Measurements from ENCODE around the gene DEPP1.
A peak's percentile ranks its signal among the peaks of the same experiment; 100 is the strongest.

Gene DEPP1

GRCh38 chr10:44960482-44961229, 18.0 kb downstream of the DEPP1 start:
- TF ChIP-seq ZNF2 (tag by site-specific recombination; IDR thresholded peaks at IDR 0.05) = no peak
- no peak for TF ChIP-seq REPIN1 (tag by site-specific recombination; IDR thresholded peaks at IDR 0.05; ENCODE audit: low read depth)
- no peak for TF ChIP-seq ZNF146 (tag by site-specific recombination; IDR thresholded peaks at IDR 0.05)
- TF ChIP-seq ZNF654 (tag by site-specific recombination; IDR thresholded peaks at IDR 0.05; ENCODE audit: low read depth) = no peak
- Histone ChIP-seq H3K4me1 (ENCODE audit: control insufficient read depth, insufficient read depth, low read length) (peaks cover 10% of the 10 kb centered on the region; the same call in 1 of the 2 replicates), H3K27ac (ENCODE audit: extremely low read depth, low read depth, low read length) (no peak overlapping the region), H3K9me3 (ENCODE audit: control insufficient read depth, insufficient read depth, low read depth, low read length) (no peaks in the 10 kb centered on the region), H3K36me3 (ENCODE audit: control insufficient read depth in 2 of 2, insufficient read depth in 1 of 2, low read length in 2 of 2) (no peaks in the 10 kb centered on the region), H3K4me3 (ENCODE audit: low read depth, low read length) (no peak overlapping the region)
- POLR2A ChIA-PET = no interaction called here
- CTCF ChIA-PET = interaction anchor here (0.6 kb wide), 1 partner anchor 350 kb away, joined by 5 read pairs; no protein-coding TSS in a partner anchor

GRCh38 chr10:44960088-44960460, 18.5 kb downstream of the DEPP1 start:
- ChIA-PET POLR2A (interaction anchor here (1.0 kb wide), 1 partner anchor 19 kb away, joined by 4 read pairs; the partner anchor contains the start of gene DEPP1), CTCF (no interaction called here)
- TF ChIP-seq KLF9 (tag by site-specific recombination; IDR thresholded peaks at IDR 0.05; ENCODE audit: low read depth) = no peak
- peak; percentile 38; the same call in 1 of the 2 replicates for TF ChIP-seq PRDM1 (tag by site-specific recombination; IDR thresholded peaks at IDR 0.05)
- peaks cover 10% of the 10 kb centered on the region; the same call in 1 of the 2 replicates for H3K4me1 ChIP-seq (ENCODE audit: control insufficient read depth, insufficient read depth, low read length)
- no peaks in the 10 kb centered on the region for H3K36me3 ChIP-seq (ENCODE audit: control insufficient read depth in 2 of 2, insufficient read depth in 1 of 2, low read length in 2 of 2)
- no peaks in the 10 kb centered on the region for H3K9me3 ChIP-seq (ENCODE audit: control insufficient read depth, insufficient read depth, low read depth, low read length)
- no peak overlapping the region; the same call in 1 of the 2 replicates for H3K27ac ChIP-seq (ENCODE audit: extremely low read depth, low read depth, low read length)
- H3K4me3 ChIP-seq (ENCODE audit: low read depth, low read length) = no peak overlapping the region

- Histone ChIP-seq H3K9me3 (ENCODE audit: control insufficient read depth, insufficient read depth, low read depth, low read length) (no peaks in the 10 kb centered on the region), H3K27ac (ENCODE audit: extremely low read depth, low read depth, low read length) (peak within 1 kb of the TSS; percentile 61; the same call in 1 of the 2 replicates), H3K4me1 (ENCODE audit: control insufficient read depth, insufficient read depth, low read length) (peaks cover 8% of the 10 kb centered on the region; the same call in 1 of the 2 replicates), H3K4me3 (ENCODE audit: low read depth, low read length) (peak within 1 kb of the TSS; percentile 69), H3K36me3 (ENCODE audit: control insufficient read depth in 2 of 2, insufficient read depth in 1 of 2, low read length in 2 of 2) (no peaks in the 10 kb centered on the region)
- ChIA-PET POLR2A (interaction anchor here (1.0 to 1.1 kb wide), 3 partner anchors 10 to 19 kb away, joined by 3 to 4 read pairs (median 4); partner anchors contain the start of gene DEPP1), CTCF (interaction anchor here (0.6 to 1.5 kb wide), 2 partner anchors 14 to 648 kb away, joined by 3 to 4 read pairs; no protein-coding TSS in a partner anchor)
- TF ChIP-seq HIC1 (tag by site-specific recombination; IDR thresholded peaks at IDR 0.05) = peak; percentile 50; the same call in 1 of the 2 replicates
- peak; percentile 84 for TF ChIP-seq SCRT2 (tag by site-specific recombination; IDR thresholded peaks at IDR 0.05)
- TF ChIP-seq ZBTB10 (tag by site-specific recombination; IDR thresholded peaks at IDR 0.05) = peak; percentile 70; the same call in 1 of the 2 replicates
- peak; percentile 61 for TF ChIP-seq ZIC2 (tag by site-specific recombination; IDR thresholded peaks at IDR 0.05)
- TF ChIP-seq ZSCAN30 (tag by site-specific recombination; IDR thresholded peaks at IDR 0.05) = peak; percentile 25; the same call in 1 of the 2 replicates
- no peak for TF ChIP-seq MEIS1 (CRISPR knock-in tag; IDR thresholded peaks at IDR 0.05; ENCODE audit: borderline replicate concordance)
- peak; percentile 58; the same call in 1 of the 2 replicates for TF ChIP-seq ZNF561 (tag by site-specific recombination; IDR thresholded peaks at IDR 0.05; ENCODE audit: borderline replicate concordance)
- TF ChIP-seq ZNF518A (tag by site-specific recombination; conservative IDR thresholded peaks at IDR 0.05; ENCODE audit: low read depth) = no peak
Measured at GRCh38 chr10:44959247-44960087, 19.1 kb downstream of the DEPP1 start, which contains the start of gene RASSF4. Gene RASSF4 (plus strand): TSS chr10:44959802. CDS start chr10:44970203, 10,401 bp downstream.
